Jurkat, Clone E6-1 (cell line): ENCODE data around the gene TBC1D21.

Experiments
- DNase-seq: peaks from one replicate; pipeline ENCODE4 v3.0.0-alpha.2; 2011; ENCODE audit warnings: low read depth, low spot score
- H3K4me3 ChIP-seq: 2 replicates; pipeline ENCODE4 v1.5.1; 2011; ENCODE audit warnings: mild to moderate bottlenecking, low read length, control low read depth, moderate library complexity

TBC1D21 gene

GRCh38 chr15:73923156-73923487 lies 49.8 kb downstream of the TBC1D21 start:
- DNase-seq = no peak
- H3K4me3 ChIP-seq = no peak overlapping the region

GRCh38 chr15:73923488-73924164 lies 50.3 kb downstream of the TBC1D21 start:
- no peak for DNase-seq

GRCh38 chr15:73924171-73924921 lies 51.0 kb downstream of the TBC1D21 start:
- H3K4me3 ChIP-seq = no peak overlapping the region
- DNase-seq = no peak

More at GRCh38 chr15:73923488-73924164, 50.3 kb downstream of the TBC1D21 start:
- no peak overlapping the region for H3K4me3 ChIP-seq

- H3K4me3 ChIP-seq = no peak overlapping the region
- no peak for DNase-seq
Observed at GRCh38 chr15:73925848-73926218, 52.5 kb downstream of the TBC1D21 start.

- DNase-seq = no peak
- H3K4me3 ChIP-seq = peak within 1 kb of the TSS; percentile 55
Observed at GRCh38 chr15:73926219-73927002, 53.0 kb downstream of the TBC1D21 start, which contains the start of gene LOXL1. Gene LOXL1, plus strand, starts transcription at chr15:73926462. Its CDS starts 322 bp downstream, at chr15:73926784.

- H3K4me3 ChIP-seq = peak overlapping the region; percentile 55
Observed at GRCh38 chr15:73927003-73927475, 53.7 kb downstream of the TBC1D21 start.

GRCh38 chr15:73927476-73928240 lies 54.3 kb downstream of the TBC1D21 start:
- peak overlapping the region; percentile 55 for H3K4me3 ChIP-seq

More at GRCh38 chr15:73927003-73927475, 53.7 kb downstream of the TBC1D21 start:
- no peak for DNase-seq

GRCh38 chr15:73928241-73928579 lies 54.8 kb downstream of the TBC1D21 start:
- no peak for DNase-seq
- peak overlapping the region; percentile 55 for H3K4me3 ChIP-seq

More at GRCh38 chr15:73927476-73928240, 54.3 kb downstream of the TBC1D21 start:
- peak; percentile 64 for DNase-seq

- DNase-seq = no peak
- no peak overlapping the region for H3K4me3 ChIP-seq
Observed at GRCh38 chr15:73928971-73929627, 55.7 kb downstream of the TBC1D21 start.

GRCh38 chr15:73930371-73930770 lies 57.0 kb downstream of the TBC1D21 start:
- no peak for DNase-seq

GRCh38 chr15:73930790-73931281 lies 57.5 kb downstream of the TBC1D21 start:
- DNase-seq = no peak
- H3K4me3 ChIP-seq = no peak overlapping the region

More at GRCh38 chr15:73930371-73930770, 57.0 kb downstream of the TBC1D21 start:
- no peak overlapping the region for H3K4me3 ChIP-seq

- DNase-seq = no peak
- no peak overlapping the region for H3K4me3 ChIP-seq
Observed at GRCh38 chr15:73931441-73931840, 58.1 kb downstream of the TBC1D21 start.

GRCh38 chr15:73932381-73933191 lies 59.2 kb downstream of the TBC1D21 start:
- no peak for DNase-seq

GRCh38 chr15:73934281-73934680 lies 60.9 kb downstream of the TBC1D21 start:
- DNase-seq = no peak
- H3K4me3 ChIP-seq = no peak overlapping the region

More at GRCh38 chr15:73932381-73933191, 59.2 kb downstream of the TBC1D21 start:
- H3K4me3 ChIP-seq = no peak overlapping the region

GRCh38 chr15:73935547-73935946 lies 62.2 kb downstream of the TBC1D21 start:
- no peak overlapping the region for H3K4me3 ChIP-seq
- no peak for DNase-seq

- no peak overlapping the region for H3K4me3 ChIP-seq
- no peak for DNase-seq
Observed at GRCh38 chr15:73936181-73936580, 62.8 kb downstream of the TBC1D21 start.

GRCh38 chr15:73936588-73937290 lies 63.4 kb downstream of the TBC1D21 start:
- DNase-seq = no peak
- no peak overlapping the region for H3K4me3 ChIP-seq
